NCI-H69 (cell line): ENCODE data around the gene ASXL1.
"Not testable (repeated sequence)": the region's sequence is repeated elsewhere in the genome, so short reads cannot be mapped to it uniquely, and the experiment has no call there.

ENCODE experiments used
- DNase-seq: peaks from one replicate; lab custom pipeline; 2025; lab: John Stamatoyannopoulos, UW

The ASXL1 gene

DNA sequence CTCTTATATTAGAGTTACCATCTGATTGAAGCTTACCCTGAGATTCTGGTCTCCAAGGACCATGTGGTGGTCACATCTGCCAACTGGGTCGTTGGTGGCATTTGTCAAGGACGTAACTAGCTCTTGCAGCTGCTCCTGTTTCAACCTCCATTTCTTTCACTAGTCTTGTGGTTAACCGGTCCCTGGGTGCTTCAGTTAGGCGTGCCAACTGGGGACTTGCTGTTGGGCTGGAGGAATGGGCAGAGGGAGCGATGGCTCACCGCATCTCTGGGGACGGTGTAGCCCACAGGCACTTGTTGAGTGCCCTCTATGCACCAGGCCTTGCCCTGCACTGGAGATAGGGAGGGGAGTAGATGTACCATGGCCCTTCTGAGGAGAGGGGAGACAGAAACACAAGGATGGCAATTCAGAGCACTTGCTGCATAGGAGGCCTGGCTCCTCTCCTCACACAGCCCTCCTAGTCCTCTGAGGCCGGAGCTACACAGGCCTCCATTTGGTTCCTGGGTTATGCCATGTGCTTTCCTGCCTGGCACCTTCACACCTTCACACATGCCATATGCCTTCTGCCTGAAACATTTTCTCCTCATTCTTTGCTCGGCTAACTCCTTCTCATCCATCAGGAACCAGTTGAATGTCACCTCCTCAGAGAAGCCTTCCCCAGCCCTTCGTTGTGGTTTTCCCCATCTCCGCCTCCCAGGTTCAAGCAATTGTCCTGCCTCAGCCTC lies 20.0 kb upstream of the ASXL1 start:
- DNase-seq: no peak

DNA sequence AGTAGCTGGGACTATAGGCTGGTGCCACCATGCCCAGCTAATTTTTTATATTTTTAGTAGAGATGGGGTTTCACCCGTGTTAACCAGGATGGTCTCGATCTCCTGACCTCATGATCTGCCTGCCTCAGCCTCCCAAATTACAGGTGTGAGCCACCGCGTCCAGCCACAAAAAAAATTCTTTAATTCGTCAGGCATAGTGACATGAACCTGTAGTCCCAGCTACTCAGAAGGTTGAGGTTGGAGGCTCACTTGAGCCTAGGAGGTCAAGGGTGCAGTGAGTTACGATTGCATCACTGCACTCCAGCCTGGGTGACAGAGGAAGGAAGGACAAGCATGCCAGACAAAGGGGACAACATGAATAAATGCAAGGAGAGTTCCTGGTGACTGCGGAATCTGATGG lies 19.5 kb upstream of the ASXL1 start:
- DNase-seq: no peak

DNA sequence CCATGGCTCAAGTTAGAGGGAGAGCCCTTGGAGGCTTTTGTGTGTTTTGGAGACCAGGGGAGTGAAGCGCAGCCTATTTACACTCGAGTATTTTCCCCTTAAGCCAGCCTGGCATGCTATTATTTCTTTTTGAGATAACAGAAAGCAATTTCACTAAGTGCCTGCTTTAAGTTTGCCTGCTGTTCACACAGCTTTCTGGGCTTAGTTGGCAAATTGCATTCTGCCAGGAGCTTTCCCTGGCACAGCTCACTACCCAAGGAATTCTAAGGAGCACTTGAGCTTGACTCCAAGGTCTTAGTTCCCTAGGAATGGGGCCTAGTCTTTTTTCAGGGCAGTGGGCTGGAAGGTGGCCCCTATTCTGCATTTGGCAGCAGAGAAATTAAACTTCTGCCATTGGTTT lies 19.0 kb upstream of the ASXL1 start:
- DNase-seq: no peak

DNA sequence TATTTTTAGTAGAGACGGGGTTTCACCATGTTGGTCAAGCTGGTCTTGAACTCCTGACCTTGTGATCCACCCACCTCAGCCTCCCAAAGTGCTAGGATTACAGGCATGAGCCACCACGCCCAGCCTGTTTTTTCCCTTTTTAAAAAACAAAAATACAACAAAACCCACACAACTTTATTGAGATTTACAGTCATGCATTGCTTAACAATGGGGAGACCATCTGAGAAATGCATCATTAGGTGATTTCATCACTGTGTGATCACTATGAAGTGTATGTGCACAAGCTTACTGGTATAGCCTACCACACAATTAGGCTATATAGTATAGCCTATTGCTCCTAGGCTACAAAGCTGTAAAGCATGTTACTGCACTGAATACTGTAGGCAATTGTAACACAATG lies 17.1 kb upstream of the ASXL1 start:
- DNase-seq: not testable (repeated sequence)

DNA sequence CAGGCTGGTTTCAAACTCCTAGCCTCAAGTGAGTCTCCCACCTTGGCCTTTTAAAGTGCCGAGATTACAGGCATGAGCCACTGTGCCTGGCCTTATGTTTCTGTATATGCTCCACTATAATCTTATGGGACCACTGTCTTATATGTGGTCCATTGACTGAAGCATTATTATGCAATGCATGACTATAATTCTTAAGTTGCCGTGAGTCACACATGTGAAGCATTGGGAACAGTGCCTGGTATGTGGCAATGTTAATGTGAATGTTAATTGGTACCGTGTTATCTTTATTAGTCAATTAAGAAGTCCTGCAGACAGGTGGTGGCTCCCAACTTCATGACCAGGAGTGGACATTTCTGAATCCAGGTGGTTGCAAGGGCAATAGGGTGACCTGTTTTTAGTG lies 14.7 kb upstream of the ASXL1 start:
- DNase-seq: no peak

DNA sequence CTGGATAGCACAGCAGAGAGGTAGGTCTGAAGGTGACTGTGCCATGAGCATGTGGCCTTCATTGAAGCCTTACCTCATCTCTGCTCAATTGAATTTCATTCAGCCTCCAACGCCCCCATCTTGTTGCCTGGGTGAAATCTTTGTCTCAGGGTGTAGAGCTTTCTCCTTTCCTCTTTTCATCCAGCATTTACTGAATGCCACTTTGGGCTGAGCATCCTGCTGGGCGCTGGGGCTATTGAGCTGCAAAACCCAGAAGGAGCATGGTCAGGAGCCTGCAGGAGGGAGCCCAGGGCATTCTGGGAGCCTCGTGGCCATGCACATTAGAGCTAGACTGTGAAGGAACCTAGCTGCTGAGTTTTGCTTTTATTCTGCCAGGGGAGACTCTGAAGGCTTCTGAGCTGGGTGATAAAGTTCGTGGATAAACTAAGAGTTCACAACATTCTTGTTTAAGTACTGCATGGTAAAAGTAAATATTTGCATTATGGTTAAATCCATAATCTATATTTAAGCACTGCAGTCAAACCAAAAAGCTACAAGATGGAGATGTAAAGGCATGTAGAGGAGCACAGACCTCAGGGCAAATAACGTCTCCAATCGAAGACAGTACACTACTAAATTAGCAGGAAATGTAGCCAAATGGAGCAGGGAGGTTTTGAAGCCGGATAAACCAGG lies 13.2 kb upstream of the ASXL1 start:
- peak; percentile 73 for DNase-seq

DNA sequence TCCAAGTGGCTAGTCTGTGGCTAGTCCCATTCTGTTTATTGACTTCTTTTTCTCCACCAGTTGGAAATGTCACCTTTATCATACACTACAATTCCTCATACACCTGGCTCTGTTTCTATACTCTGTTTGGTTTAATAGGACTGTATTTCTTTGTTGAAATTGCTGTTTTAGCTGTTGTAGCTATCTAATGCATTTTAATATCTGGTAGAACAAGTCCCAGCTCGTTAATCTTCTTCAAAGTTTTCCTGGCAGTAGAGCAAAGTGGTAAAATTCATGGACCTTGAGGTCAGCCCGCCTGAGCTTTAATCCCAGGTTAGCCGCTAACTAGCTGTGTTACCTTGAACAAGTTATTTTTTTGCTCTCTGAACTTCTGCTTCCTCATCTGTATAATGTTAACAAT lies 9.9 kb upstream of the ASXL1 start:
- DNase-seq: no peak

DNA sequence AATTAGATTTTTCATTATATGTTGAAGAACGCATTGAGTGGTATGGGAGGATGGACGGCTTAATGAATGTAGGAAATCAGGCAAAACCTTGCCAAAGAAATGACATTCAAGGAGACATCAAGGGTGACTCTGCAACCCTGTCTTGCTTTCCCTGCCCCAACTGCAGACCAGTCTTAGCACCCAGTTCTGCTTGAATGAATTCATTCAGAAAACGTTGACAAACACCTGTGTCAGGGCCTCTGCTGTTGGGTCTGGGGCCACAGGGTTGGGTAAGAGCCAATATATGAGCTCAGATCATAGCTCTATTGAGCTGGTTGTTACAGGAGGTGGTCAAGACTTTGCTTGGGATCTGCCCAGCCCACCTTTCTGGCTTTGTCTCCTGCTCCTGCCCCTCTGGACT lies 7.7 kb upstream of the ASXL1 start:
- DNase-seq: peak; percentile 27

DNA sequence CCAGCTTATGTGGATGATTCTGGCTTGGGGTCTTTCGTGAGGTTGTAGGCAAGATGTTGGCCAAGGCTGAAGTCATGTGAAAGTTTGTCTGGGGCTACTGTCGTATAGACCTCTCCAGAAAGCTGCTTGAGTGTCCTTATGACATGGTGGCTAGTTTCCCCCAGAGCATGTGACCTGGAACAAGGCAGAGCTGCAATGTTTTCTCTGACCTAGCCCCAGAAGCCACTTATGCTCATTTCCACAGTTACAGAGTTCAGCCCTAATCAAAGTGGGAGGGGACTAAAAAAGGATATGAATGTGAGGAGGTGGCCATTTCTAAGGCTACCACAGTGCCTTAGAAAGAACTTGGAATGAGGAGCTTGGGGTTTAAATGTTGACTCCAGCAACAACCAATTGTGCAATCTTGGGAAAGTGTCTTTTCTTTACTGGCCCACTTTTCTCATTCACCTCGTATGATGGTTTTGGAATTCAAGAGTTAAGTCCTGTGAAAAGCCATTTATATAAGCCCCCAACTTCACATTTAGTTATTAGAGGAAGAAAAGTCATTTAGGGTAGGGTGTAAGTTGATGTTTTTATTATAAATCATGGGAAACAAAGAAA lies 5.9 kb upstream of the ASXL1 start:
- DNase-seq: no peak

DNA sequence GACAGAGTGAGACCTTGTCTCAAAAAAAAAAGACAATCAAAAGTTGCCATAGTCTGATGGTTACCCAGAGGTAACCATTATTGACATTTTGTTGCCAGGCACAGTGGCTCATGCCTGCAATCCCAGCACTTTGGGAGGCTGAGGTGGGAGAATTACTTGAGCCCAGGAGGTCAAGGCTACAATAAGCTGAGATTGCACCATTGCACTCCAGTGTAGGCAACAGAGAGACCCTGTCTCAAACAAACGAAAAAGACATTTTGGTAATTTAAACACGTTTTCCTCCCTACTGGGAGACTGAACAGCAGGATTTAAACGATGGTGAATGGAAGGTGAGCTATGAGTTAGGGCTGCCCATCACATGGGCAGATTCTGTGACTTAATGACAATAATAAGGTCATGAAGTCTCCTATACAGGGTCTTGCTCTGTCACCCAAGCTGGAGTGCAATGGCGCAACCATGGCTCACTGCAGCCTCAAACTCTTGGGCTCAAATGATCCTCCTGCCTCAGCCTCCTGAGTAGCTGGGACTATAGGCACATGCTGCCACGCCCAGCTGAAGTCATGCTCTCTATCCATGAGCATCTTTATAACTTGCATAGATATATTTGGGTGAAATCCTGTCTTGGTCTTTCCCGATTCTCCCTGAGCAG lies 4.2 kb upstream of the ASXL1 start:
- DNase-seq: no peak

DNA sequence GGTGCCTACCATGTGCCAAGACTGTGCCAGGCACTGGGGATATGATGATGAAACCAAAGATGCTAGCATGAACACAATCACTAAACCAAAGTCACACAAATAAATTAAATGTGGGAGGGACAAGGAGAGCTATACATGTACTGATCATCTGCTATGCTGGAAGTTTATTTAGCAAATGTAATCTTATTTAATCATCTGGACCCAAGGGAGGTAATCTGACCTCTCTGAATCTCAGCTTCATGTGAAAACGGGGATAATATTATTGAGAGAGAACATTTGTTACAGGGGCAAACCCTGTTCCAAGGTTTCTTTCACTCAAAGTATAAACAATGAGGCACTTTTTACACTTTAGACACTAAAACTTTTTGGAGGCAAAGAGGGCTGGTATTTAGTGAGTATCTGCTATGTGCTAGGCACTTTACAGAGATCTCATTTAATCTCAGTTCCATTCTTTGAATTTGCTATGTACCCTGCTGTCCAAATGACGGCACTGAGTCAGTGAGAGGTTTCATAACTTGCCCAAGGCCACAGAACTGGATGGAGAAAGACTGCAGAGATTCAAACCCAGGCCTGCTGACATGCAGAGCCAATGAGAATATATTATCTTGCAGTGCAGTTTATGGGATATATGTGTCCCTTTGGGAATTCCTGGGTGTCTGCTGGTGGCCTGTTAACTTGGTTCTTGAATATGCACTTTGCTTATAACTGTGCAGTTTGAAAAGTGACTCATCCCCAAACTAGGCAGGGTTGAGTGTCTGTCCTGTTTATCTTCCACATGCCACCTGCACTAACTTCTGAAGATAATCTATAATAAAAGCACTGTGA lies 3.3 kb upstream of the ASXL1 start:
- peak; percentile 30 for DNase-seq

DNA sequence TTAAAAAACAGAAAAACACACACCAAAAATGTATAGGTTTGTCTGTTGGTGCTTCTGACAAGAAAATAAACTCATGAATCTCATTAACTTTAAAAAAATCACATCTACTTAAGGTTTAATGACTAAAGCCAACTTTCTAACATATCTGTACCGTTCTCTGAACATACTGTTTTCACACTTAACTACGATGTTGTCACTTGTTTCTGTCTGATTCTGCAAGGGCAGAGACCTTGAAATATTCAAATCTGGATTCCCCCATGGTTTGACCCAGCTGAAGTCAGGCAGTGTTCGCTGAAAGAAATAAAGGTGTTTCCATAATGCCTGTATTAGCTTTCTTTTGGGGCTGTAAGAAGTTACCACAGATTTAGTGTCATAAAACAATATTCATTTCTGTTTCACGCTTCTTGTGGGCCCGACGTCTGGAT lies 2.7 kb upstream of the ASXL1 start:
- no peak for DNase-seq

DNA sequence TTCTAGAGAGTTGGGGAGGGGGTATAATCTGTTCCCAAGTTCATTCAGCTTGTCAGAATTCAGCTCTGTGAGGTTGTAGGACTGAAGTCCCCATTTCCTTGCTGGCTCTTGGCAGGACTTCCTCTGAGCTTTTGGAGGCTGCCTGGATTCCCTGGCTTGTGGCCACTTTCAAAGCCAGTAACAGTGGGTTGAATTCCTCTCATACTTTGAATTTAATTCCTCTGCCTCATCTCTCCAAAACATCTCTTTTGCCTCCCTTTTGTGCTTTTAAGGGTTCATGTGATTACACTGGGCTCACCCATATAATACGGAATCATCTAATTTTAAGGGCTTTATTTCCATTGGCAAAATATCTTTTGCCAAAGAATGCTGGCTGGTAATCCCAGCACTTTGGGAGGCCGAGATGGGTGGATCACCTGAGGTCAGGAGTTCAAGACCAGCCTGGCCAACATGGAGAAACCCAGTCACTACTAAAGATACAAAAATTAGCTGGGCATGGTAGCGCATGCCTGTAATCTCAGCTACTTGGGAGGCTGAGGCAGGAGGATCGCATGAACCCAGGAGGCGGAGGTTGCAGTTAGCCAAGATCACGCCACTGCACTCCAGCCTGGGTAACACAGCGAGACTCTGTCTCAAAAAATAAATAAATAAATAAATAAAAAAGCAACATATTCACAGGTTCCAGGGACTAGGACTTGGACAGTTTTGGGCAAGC lies 2.1 kb upstream of the ASXL1 start:
- not testable (repeated sequence) for DNase-seq

DNA sequence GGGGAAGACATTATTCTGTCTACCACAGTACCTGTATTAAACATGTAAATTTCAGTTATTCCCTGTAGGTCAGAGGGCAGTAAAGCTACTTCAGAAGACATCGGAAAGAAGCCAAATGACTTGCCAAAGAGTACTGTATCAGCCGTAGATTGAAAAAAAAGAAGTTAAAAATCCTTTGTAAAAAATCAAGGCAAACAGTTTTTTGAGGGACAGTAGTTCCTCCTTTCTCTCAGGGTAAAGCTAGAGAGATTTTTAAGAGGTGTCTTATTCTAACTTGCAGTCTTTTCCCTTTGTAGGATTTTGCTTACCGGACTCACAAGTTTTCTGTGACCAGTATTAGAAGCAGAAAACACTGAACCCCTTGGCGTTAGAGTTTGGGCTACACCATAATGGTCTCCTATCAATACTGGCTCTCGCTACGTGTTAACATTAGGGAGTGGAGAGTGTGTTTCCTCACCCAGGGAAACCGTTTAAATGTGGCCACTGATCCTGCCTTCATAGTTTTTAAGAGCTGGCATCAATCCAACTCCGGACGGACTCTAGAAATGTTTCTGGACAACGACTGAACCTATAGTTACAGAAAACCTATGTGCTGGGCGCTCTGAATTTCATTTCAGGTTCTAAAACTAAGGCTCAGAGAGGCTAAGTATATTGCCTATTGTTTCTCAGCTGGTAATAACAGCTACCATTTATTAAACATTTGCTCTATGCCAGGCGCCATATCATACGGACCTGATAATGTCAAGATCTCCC lies 1.3 kb upstream of the ASXL1 start:
- peak; percentile 67 for DNase-seq

DNA sequence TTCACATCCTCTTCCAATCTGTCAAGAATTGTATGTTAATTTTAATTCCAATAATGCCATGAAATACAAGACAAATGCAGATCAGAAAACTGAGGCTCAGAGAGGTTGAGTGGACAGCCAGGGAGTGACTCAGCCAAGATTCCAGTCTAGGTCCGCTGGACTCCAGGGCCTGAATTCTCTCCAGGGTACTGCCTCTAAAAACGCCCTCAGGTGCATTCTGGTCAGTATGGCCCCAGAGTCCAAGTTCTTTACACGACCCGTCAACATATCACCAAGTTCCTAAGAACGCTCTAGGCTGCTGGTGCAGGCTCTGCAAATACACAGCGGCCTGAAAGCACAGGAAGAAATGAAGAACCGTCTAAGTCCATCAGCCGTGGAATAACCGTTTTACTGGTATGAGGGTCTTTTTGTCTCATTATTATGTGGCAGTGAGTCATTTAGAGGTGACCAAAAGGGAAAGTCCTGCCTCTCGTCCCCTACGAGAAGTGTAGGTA lies 709 bp upstream of the ASXL1 start:
- peak; percentile 84 for DNase-seq

DNA sequence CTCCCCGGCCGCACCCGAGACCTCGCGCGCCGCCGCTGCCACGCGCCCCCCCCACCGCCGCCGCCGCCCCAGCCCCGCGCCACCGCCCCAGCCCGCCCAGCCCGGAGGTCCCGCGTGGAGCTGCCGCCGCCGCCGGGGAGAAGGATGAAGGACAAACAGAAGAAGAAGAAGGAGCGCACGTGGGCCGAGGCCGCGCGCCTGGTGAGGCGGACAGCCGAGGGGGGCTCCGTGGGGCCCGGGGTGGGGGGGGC lies 426 bp downstream of the ASXL1 start:
- no peak for DNase-seq

DNA sequence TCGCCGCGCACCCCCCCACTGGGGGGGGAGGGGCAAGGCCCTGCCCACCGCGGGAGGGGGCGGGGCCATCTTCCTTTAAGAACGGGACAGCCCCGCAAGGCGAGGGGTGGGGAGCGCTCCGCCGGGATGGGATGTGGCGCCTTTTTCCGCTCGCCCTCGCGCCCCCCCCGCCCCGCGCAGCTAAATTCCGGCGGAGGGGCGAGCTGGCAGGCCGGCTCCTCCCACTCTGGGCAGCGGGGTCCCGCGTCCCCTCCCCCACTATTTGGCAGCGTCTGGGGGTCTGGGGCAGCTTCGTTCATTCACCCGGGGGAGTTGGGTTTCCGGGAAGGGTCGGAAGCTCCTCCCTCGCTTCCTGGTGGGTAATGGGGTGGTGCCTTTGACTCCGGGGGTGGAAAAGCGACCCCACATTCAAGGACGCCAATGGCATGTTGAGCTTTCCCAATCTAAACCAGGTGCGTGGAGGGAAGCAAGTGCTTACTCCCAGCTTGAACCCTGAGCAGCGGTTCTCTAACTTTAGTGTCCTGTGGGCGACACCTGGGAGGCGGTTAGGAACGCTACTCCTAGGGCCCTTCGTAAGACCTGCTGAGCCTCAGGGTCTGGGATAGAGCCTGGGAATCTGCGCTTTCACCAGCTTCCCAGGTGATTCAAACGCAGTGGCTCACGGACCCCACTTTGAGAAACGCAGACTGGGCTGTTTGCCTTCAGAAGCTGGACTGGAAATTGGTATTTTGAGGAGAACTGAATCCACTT lies 927 bp downstream of the ASXL1 start:
- DNase-seq: peak; percentile 91

DNA sequence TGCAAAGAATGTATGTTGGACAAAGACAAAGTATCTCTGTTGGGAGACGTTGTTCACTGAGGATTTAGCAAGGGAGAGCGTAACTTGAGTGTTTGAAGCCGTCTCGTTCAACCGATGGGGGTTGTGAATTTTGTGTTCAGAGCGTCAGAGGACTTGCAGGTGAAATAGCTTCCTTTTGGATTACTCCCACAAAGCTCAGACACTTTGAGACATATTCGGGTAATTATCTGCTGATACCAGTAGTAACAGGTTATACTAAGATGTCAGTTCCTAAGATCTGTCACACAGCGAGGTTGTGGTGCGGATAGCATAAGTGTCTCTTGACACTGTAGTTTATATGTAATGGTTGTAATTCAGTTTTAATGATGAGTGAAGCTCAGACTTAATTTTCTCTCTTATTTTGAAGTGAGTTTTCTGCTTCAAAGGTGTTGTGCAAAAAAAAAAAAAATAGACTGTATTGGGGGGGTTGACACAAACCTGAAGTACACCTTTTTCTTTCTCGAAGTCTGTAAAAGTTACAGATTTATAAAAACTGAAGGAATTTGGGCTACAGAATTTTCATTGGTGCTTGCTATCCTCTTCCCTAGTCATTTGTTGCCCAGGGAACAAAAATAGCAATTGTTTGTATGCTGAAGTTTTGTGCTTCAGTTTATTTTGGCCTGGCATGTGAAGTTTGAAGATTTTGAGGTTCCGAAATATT lies 1.7 kb downstream of the ASXL1 start:
- peak; percentile 64 for DNase-seq

DNA sequence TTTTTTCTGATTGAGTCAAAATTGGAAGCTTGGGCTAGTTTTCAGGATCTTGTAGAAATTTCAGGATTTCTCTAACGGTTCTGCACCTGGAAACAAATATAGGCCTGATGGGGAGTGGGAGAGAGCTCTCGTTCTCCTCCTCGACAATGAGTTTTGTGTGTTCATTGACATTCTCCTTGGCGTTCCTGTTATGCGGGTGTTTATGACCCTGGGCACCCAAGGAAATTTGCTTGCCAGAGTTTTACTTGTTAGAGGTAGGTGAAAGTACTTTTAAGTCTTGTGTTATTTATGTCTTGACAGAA lies 2.2 kb downstream of the ASXL1 start:
- DNase-seq: no peak
